GM19463 (cell line): ENCODE results near the gene TUBA3D.
"Not testable (repeated sequence)": the region's sequence is repeated elsewhere in the genome, so short reads cannot be mapped to it uniquely, and the experiment has no call there.

Source experiments
- ATAC-seq: cut with Tn5 transposase; IDR thresholded peaks from one replicate; pipeline ENCODE4 v1.9.1; 2021; ENCODE audit warnings: mild to moderate bottlenecking, moderate library complexity; ENCODE audit not compliant: unreplicated experiment

TUBA3D gene

GRCh38 chr2:131531547-131532185, 55.7 kb downstream of the TUBA3D start:
- ATAC-seq = not testable (repeated sequence)
